ENCODE results near the gene PNO1.

PNO1 gene

DNA sequence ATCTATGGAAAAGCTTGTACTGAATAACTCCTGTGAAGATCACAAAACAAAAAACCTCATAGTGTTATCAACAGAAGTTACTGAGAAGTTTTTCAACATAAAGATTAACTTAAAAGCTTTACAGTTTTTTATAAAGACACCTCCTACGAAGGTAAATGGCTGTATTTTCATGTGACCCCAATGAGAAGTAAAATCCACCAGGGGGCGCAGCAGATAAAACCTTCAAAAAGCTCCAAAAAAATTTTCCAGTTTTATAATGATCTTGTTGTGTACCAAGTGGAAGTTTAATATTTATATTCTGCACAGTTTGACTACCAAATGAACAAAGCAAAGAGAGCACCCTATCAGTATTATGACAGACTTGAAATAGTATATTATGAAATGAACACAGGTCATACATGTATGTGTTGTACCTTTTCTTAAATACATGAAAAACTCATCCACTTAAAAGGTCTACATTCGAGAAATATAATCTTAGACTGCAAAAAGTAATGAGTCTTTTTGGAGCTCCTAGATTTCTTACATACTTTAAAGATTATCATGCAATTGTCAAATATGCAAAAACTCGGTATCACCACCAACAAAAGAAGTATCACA lies 38.5 kb downstream of the PNO1 start:
- DNase-seq = peak; percentile 16 to 63

DNA sequence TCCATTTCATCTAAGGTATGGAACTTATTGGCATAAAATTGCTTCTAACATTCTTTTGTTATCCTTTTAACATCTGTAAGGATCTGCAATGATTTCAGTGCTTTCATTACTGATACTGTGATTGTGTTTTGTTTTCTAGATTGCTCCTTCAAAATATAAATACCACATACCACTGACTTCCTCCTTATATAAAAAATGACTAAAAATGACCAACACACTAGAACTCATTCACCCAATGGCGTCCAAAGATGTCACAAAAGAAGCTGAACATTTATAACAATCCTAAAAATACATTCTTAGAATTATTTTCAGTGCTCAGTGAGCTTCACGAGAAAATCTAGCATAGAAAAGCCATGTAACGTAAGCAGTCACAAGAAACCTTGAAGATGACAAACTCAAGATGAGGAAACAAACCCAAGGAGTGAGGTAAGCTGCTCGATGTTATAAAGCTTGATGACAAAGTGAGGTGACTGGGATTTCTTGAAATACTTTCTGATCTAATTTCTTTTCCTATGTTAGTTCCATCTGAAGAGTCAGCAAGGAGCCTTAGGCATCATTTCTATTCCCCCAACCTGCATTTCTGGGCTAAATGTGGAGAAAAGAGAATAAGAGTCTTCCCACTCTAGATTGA lies 42.6 kb downstream of the PNO1 start:
- no peak for DNase-seq

DNA sequence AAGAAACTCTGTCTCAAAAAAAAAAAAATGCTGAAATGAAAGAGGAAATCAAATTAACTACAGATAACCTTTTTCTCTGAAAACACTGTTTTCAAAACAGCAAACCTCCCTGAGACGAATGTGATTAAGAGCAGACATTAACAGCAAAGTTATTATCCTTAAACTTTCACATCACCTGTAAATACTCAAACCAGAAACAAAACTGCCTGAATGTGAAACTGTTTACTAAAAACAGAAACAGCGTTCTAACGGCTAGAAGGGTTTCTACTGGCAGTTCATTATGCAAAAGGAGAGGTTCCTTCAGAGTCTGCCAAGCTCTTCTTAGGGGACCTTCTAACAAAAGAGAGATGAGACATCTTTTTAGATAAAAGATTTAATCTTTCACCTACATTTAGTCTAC lies 45.9 kb downstream of the PNO1 start:
- DNase-seq = no peak

DNA sequence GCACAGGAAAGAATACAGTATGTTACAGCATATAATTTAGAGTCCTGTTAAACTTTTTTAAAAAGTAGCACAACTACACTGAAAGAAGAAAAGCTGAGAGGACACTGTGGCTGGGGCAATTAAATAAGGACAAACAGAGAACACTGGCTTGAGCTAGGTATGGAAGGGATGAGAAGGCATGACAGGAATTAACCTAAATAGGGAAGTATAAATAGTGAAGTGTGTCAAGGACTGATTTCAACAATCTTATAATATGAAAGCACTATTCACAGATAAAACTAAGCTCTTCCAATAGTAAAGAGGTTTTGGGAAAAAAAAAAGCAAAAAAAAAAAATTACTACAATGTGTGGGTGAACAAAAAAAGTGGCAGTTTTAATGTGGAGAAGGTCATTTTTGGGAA lies 49.1 kb downstream of the PNO1 start:
- no peak for DNase-seq

DNA sequence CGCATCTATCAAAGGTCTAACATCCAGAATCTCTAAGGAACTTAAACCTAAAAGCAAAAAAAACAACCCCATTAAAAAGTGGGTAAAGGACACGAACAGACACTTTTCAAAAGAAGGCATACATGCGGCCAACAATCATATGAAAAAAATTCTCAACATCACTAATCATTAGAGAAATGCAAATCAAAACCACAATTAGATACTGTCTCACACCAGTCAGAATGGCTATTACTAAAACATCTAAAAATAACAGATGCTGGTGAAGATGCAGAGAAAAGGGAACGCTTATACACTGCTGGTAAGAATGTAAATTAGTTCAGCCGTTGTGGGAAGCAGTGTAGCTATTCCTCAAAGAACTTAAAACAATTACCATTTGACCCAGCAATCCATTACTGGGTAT lies 56.7 kb downstream of the PNO1 start:
- DNase-seq = no peak

DNA sequence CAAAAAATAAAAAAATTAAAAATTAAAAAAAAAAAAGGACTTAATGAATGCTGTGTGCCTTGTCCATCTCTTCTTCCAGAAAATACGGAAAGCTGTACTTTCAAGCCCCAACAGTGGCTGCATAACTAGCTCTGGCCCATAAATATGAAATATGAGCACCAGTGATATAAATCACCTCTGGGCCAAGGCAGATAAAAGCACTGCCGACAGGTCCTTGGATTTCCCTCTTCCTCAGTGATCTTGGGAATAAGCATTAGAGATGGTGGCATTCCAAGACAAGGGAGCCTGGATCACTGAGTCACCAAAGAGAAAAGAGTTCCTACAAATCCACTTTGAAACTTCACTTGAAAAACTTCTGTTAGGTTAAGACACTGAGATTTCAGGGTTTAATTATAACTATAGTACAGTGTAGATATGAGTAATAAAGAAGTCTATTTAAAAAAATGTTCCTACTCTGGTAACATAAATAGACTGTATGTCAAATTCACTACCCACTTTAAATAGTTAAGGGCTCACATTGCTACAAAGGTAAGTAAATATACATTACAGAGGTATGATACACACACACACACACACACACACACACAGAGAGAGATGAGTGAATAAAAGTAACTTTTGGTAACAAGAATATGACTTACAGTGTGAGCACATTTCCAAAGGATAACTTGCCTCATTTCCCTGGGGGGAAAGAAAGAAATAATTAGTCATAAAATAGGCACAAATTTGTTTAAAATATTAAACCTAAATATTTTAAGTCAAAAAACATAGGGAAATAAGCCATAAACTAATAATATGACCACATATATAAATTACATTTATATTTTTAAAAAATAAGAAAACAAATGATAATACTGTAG lies 59.0 kb downstream of the PNO1 start:
- DNase-seq = no peak

DNA sequence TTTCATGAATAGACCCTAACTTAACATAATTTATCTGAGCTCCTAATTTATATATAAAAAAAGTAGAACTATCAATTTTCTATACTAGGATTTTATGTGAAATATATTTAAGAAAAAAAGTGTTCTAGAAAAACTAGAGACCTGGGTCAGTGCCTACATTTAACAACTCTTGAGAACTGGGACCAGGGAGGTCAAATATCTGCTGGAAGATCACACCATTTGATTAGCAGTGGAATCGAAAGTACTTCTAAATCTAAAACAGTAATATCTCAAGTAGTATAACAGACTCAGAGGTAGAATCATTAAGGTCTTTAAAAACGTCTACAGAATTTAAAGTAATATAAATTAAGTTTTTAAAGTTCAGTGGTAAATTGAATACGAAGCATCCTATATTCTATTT lies 60.0 kb downstream of the PNO1 start:
- no peak for DNase-seq

DNA sequence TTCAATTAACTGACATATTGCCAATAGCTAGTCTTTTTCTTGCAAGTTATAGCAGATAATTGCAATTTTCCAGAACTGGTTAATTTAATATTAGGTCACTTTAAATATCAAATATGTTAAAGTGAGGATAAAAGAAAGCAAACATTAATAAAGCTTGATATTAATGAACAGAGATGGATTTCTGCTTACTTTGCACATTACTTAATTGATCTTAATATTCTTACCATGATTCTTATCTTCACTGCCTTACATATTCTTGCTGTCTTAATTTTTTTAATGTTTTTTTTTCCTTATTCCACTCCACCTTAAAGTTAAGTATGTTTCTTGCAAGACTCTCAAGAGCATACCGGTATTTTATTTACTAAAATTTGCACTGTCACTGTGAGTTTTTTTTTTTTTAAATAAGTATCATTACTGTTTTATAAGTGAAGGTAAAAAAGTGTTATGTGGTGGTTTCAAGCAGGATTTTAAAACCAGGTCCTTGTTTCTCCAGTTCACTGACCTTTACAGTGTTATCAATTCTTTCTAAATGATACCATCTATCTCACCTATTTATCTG lies 60.7 kb downstream of the PNO1 start:
- DNase-seq = no peak

DNA sequence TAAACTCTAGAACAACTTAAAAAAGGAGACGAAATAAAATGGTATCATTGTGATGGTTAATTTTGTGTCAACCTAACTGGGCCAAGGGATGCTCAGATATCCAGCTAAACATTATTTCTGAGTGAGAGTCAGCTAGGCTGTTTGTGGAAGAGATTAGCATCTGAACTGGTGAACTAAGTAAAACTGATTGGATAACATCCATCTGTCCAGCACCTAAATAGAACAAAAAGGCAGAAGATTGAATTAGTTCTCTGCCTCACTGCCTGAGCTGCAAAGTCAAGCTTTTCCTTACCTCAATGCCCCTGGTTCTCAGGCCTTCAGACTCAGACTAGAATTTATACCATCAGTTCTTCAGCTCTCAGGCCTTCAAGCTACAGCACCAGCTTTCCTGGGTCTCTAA lies 64.6 kb downstream of the PNO1 start:
- no peak for DNase-seq

DNA sequence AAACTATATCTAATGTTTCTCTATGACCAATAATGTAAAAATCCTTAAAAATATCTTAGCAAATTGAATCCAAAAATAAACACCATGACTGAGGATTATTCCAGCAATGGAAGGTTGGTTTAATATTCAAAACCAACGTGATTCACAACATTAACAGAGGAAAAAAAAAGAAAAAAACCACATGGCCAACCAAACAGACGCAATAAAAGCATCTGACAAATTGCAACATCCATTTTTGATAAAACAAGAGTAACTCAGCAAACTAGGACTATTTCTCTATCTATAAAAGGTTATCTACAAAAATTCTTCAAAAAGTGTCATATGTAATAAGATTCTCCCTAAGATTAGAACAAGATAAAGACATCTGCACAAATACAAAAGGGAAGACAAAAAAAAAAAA lies 65.7 kb downstream of the PNO1 start:
- no peak for DNase-seq

DNA sequence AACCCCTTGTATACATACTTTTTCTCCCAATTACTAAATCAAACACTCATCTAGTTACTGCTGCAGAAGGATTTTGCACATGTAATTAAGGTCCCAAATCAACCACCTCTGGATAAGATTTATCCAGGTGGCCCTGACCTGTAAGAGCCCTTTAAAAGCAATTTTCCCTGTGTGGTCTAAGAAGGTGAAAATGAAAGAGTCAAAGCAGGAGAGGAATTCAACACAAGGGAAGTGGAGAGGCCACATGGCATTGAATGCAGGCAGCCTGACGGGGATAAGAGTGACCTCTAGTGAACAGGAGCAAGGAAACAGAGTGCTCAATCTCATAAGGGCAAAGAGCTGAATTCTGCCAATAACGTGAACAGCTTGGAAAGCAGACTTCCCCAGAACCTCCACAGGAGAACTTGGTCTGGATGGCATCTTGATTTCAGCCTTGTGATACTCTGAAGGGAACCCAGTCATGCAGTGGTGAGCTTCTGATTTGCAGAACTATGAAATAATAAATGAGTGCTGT lies 67.5 kb downstream of the PNO1 start:
- DNase-seq = no peak
